ENCODE data around the gene PIANP.

- TF ChIP-seq CTCF (IDR thresholded peaks at IDR 0.05 in 4 of 5, conservative IDR thresholded peaks at IDR 0.05 in 1 of 5) (no peak), POLR2A (IDR thresholded peaks at IDR 0.05) (no peak)
Observed at GRCh38 chr12:6736754-6737153, 36.1 kb upstream of the PIANP start.
